ENCODE measurements around the gene ERFL. TPM values are rescaled to one million over a fixed set of nuclear protein-coding genes. Genes with fewer than 3 reads are reported as not detected.

ERFL gene
- total and polyA plus RNA-seq, 2 of the 4 experiments (the other 2 are of a cell fraction) = not detected

GRCh38 chr19:41887711-41888382, 40.4 kb downstream of the ERFL start:
- Histone ChIP-seq H3K4me2 (ENCODE audit: low read depth, low read length) (no peak overlapping the region), H4K5ac (ENCODE audit: low read depth, low read length) (no peak overlapping the region), H4K8ac (ENCODE audit: low read depth in 2 of 2, low read length in 2 of 2) (no peak overlapping the region), H2BK120ac (ENCODE audit: low read depth, low read length) (no peak overlapping the region), H3K36me3 (ENCODE audit: control insufficient read depth, insufficient read depth, low read length) (peaks cover 33% of the 10 kb centered on the region), H2BK20ac (ENCODE audit: low read depth, low read length) (no peak overlapping the region), H3K27ac (ENCODE audit: insufficient read depth, low read length) (no peak overlapping the region), H3K9ac (ENCODE audit: low read depth, low read length) (no peak overlapping the region), H3K9me3 (ENCODE audit: control insufficient read depth, insufficient read depth, low read length) (no peaks in the 10 kb centered on the region), H2BK15ac (ENCODE audit: low read depth, low read length) (no peak overlapping the region), H3K14ac (replicated peaks; ENCODE audit: low read depth, low read length) (no peak overlapping the region), H2AK9ac (replicated peaks; ENCODE audit: low read depth, low read length, poor library complexity) (no peak overlapping the region), H3K18ac (ENCODE audit: low read depth, low read length) (no peak overlapping the region), H4K91ac (ENCODE audit: insufficient read depth, low read depth, low read length) (no peak overlapping the region), H3K4me1 (ENCODE audit: control insufficient read depth, insufficient read depth, low read length) (peaks cover 8% of the 10 kb centered on the region), H3K56ac (ENCODE audit: extremely low read depth, insufficient read depth, low read length) (no peak overlapping the region), H4K20me1 (ENCODE audit: insufficient read depth, low read length) (peaks cover 37% of the 10 kb centered on the region), H2AK5ac (ENCODE audit: low read depth, low read length) (no peak overlapping the region), H3K4ac (ENCODE audit: low read depth, low read length) (no peak overlapping the region), H3K23ac (ENCODE audit: low read depth, low read length) (no peak overlapping the region), H3K9me1 (ENCODE audit: insufficient read depth, low read length) (peaks cover 11% of the 10 kb centered on the region), H3K4me3 (ENCODE audit: insufficient read depth, low read depth, low read length) (no peak overlapping the region), H3K79me1 (ENCODE audit: low read depth in 1 of 2, low read length in 2 of 2) (peaks cover 39 to 71% of the 10 kb centered on the region in 2 experiments), H2BK5ac (ENCODE audit: low read depth, low read length, poor library complexity, severe bottlenecking) (no peak overlapping the region), H3K27me3 (ENCODE audit: control insufficient read depth, insufficient read depth, low read length) (no peaks in the 10 kb centered on the region), H2AFZ (replicated peaks; ENCODE audit: low read length, poor library complexity) (no peak overlapping the region)
- ChIA-PET CTCF (interaction anchor here (1.0 kb wide), 1 partner anchor 28 kb away, joined by 3 read pairs; the partner anchor contains the start of gene RPS19), POLR2A (ENCODE audit: unreplicated experiment) (no interaction called here)
- 71% methylated on average over 1 of the region's 17 CpGs; no CpG with 5 or more reads in 1 of the 2 experiments for WGBS, 2 experiments (ENCODE audit: extremely low coverage in 2 of 2, insufficient read length in 1 of 2)
- TF ChIP-seq BHLHE40 (IDR thresholded peaks at IDR 0.05; ENCODE audit: low read depth, low read length) (no peak), RAD21 (IDR thresholded peaks at IDR 0.05; ENCODE audit: low read length) (no peak; the same call in 1 of the 2 replicates), MAZ (IDR thresholded peaks at IDR 0.05; ENCODE audit: borderline replicate concordance, low read depth, low read length) (no peak), MXI1 (IDR thresholded peaks at IDR 0.05; ENCODE audit: borderline replicate concordance, low read depth, low read length) (no peak), FOS (IDR thresholded peaks at IDR 0.05; ENCODE audit: low read depth, low read length) (no peak), USF2 (IDR thresholded peaks at IDR 0.05; ENCODE audit: low read depth, low read length) (no peak), RCOR1 (IDR thresholded peaks at IDR 0.05; ENCODE audit: insufficient replicate concordance, low read length) (no peak), POLR2A (IDR thresholded peaks at IDR 0.05; ENCODE audit: low read depth, low read length) (no peak), MAFK (IDR thresholded peaks at IDR 0.05; ENCODE audit: low read depth, low read length) (no peak), ELK1 (IDR thresholded peaks at IDR 0.05; ENCODE audit: borderline replicate concordance, low read depth, low read length) (no peak), NFE2L2 (IDR thresholded peaks at IDR 0.05; ENCODE audit: low read depth, low read length) (no peak), CTCF (conservative IDR thresholded peaks at IDR 0.05; ENCODE audit: low read depth, low read length) (no peak), SMC3 (IDR thresholded peaks at IDR 0.05; ENCODE audit: low read depth, low read length) (no peak), CEBPB (IDR thresholded peaks at IDR 0.05; ENCODE audit: low read depth, low read length) (no peak), CHD1 (IDR thresholded peaks at IDR 0.05; ENCODE audit: low read depth, low read length) (no peak), RFX5 (IDR thresholded peaks at IDR 0.05; ENCODE audit: low read depth, low read length) (no peak)
- in situ Hi-C loops (cut with MboI; ENCODE audit: low sequenced_read_pairs) (no loop called here), intact Hi-C loops (cut with micrococcal nuclease) (loop anchor here (10.0 kb wide), 1 partner anchor 147 kb away; no protein-coding TSS in a partner anchor), dilution Hi-C loops (cut with HindIII; ENCODE audit: low sequenced_read_pairs, unreplicated experiment) (no loop called here)
- ATAC-seq (ENCODE audit: low read depth) (no peak), DNase-seq (peak; percentile 64)
- BruUV-seq (replicated peaks) = no TSS peak

Measured in IMR-90 (cell line).